BLaER1 treated with 17β-estradiol and CSF1 and Interleukin-3, amounts not matched to agents 10 nM and 100 nM (cell line): ENCODE results near the gene SIM2.
A peak's percentile ranks its signal among the peaks of the same experiment; 100 is the strongest.

Source experiments
- H3K27ac ChIP-seq, 11 experiments: shearing (Covaris generic); formaldehyde crosslinking; 2 replicates each; pipeline ENCODE4 v1.8.1; 2022
- H3K27me3 ChIP-seq, 11 experiments: shearing (Covaris generic); formaldehyde crosslinking; 2 replicates each; pipeline ENCODE4 v1.8.1; 2022
- H3K36me3 ChIP-seq, 11 experiments: shearing (Covaris generic); formaldehyde crosslinking; 2 replicates each; pipeline ENCODE4 v1.8.1; 2022
- H3K4me1 ChIP-seq, 10 experiments: shearing (Covaris generic); formaldehyde crosslinking; 2 replicates each; pipeline ENCODE4 v1.8.1; 2022
- H3K4me2 ChIP-seq, 11 experiments: shearing (Covaris generic); formaldehyde crosslinking; 2 replicates each; pipeline ENCODE4 v1.8.1; 2022
- H3K4me3 ChIP-seq, 10 experiments: shearing (Covaris generic); formaldehyde crosslinking; 2 replicates each; pipeline ENCODE4 v1.8.1; 2022
- H3K9ac ChIP-seq, 11 experiments: shearing (Covaris generic); formaldehyde crosslinking; 2 replicates each; pipeline ENCODE4 v1.8.1; 2022
- H3K9me3 ChIP-seq, 11 experiments: shearing (Covaris generic); formaldehyde crosslinking; replicated peaks in 1 of 11; 2 replicates each; pipeline ENCODE4 v1.8.1; 2022
- H4K20me1 ChIP-seq, 11 experiments: shearing (Covaris generic); formaldehyde crosslinking; 2 replicates each; pipeline ENCODE4 v1.8.1; 2022
- Cebpa-rat ChIP-seq, 11 experiments: shearing (Covaris generic); IDR thresholded peaks; 2 replicates each; pipeline ENCODE4 v1.8.1; 2022

SIM2 gene

GRCh38 chr21:36692114-36692834, 6.6 kb upstream of the SIM2 start:
- H3K4me2 ChIP-seq: no peak overlapping the region
- no peak for TF ChIP-seq Cebpa-rat (IDR thresholded peaks at IDR 0.05)
- H3K9me3 ChIP-seq: peaks cover 73 to 89% (median 80%) of the 10 kb centered on the region in 11 experiments
- no peaks in the 10 kb centered on the region for H3K36me3 ChIP-seq
- no peak overlapping the region for H3K9ac ChIP-seq
- no peak overlapping the region for H3K27ac ChIP-seq
- H3K4me1 ChIP-seq: peaks cover 1 to 4% (median 3%) of the 10 kb centered on the region in 10 experiments; a peak in 9 of 20 replicates
- no peak overlapping the region for H3K4me3 ChIP-seq
- peaks cover 73 to 87% (median 80%) of the 10 kb centered on the region in 11 experiments for H3K27me3 ChIP-seq
- H4K20me1 ChIP-seq: peaks cover 0 to 39% (median 15%) of the 10 kb centered on the region in 11 experiments; a peak in 15 of 22 replicates

DNA sequence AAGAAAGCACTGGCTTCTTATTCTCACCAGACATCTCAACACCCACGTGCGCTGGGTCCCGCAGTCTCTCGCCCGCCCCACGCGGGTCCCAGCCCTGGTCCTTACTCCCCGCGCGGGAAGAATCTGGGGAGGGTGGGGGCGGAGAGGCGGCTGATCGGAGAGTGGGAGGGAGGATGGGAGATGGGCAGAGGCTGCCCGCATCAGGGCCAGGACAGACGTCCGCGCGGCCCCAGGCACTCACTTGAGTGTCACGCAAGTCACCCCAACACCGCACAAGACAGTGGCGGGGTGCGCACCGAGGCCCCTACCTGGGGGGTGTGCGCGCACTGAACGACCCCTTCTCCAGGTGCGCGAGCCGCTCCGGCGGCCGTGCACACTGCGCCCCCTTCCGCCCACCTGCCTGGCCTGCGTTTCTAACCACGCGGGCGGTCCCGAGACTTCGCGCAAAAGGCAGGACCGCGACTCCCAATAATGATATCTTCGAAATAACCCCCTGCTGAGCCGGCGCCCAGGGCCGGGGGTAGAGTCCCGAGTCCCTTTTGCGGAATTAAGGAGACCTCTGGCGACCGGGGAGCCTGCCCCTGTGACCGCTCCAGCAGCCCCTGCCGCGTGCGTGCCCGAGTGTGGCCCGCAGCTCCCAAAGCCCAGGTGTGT, 6.0 kb upstream of the SIM2 start:
- peaks cover 80 to 88% (median 87%) of the 10 kb centered on the region in 11 experiments for H3K27me3 ChIP-seq
- peak overlapping the region in 2 of 10 experiments; percentile 13 to 27; a peak in 2 of 20 replicates for H3K4me3 ChIP-seq
- peaks cover 7 to 10% (median 9%) of the 10 kb centered on the region in 10 experiments; a peak in 13 of 20 replicates for H3K4me1 ChIP-seq
- H3K27ac ChIP-seq: no peak overlapping the region
- H4K20me1 ChIP-seq: peaks cover 0 to 46% (median 21%) of the 10 kb centered on the region in 11 experiments; a peak in 17 of 22 replicates
- no peaks in the 10 kb centered on the region for H3K36me3 ChIP-seq
- H3K4me2 ChIP-seq: no peak overlapping the region
- no peak overlapping the region for H3K9ac ChIP-seq
- H3K9me3 ChIP-seq: peaks cover 67 to 84% (median 74%) of the 10 kb centered on the region in 11 experiments
- no peak for TF ChIP-seq Cebpa-rat (IDR thresholded peaks at IDR 0.05)

GRCh38 chr21:36693489-36694030, 5.4 kb upstream of the SIM2 start:
- no peak overlapping the region for H3K27ac ChIP-seq
- peak overlapping the region in 2 of 10 experiments; percentile 13 to 27; a peak in 2 of 20 replicates for H3K4me3 ChIP-seq
- no peak overlapping the region for H3K9ac ChIP-seq
- H3K36me3 ChIP-seq: no peaks in the 10 kb centered on the region
- H3K4me1 ChIP-seq: peaks cover 13 to 16% (median 15%) of the 10 kb centered on the region in 10 experiments; a peak in 17 of 20 replicates
- H3K27me3 ChIP-seq: peaks cover 86 to 94% (median 93%) of the 10 kb centered on the region in 11 experiments
- H3K9me3 ChIP-seq: peaks cover 61 to 79% (median 68%) of the 10 kb centered on the region in 11 experiments
- peaks cover 0 to 52% (median 27%) of the 10 kb centered on the region in 11 experiments; a peak in 17 of 22 replicates for H4K20me1 ChIP-seq
- no peak for TF ChIP-seq Cebpa-rat (IDR thresholded peaks at IDR 0.05)
- H3K4me2 ChIP-seq: no peak overlapping the region

DNA sequence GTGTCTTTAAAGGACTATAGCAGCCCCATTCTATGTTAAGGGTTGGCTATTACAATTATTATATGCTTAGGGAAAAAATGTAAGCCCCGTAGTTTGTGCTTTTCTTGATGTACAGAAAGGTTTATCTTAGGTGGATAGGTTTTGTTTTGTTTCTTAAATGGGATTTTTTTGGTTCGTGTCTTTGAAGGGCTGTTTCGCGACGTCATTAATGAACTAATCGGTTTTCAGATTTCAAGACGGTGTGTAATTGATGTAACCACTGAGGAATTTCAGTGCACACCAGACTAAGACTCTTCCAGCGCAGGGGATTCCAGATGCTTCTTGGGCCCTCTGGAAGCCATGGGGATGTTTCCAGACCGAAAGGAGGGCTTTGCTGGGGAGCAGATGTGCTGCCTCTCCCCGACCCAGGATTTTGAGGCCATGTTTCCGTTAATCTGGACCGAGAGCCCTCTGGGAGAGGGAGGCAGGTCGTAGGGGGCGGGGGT, 4.8 kb upstream of the SIM2 start:
- no peak overlapping the region for H3K9ac ChIP-seq
- H3K9me3 ChIP-seq: peaks cover 59 to 74% (median 64%) of the 10 kb centered on the region in 11 experiments
- TF ChIP-seq Cebpa-rat (IDR thresholded peaks at IDR 0.05): no peak
- peaks cover 15 to 19% (median 18%) of the 10 kb centered on the region in 10 experiments; a peak in 19 of 20 replicates for H3K4me1 ChIP-seq
- peaks cover 0 to 55% (median 30%) of the 10 kb centered on the region in 11 experiments; a peak in 18 of 22 replicates for H4K20me1 ChIP-seq
- peaks cover 91 to 99% (median 98%) of the 10 kb centered on the region in 11 experiments for H3K27me3 ChIP-seq
- H3K4me2 ChIP-seq: no peak overlapping the region
- no peak overlapping the region; a peak in 2 of 20 replicates for H3K4me3 ChIP-seq
- no peaks in the 10 kb centered on the region for H3K36me3 ChIP-seq
- H3K27ac ChIP-seq: no peak overlapping the region

DNA sequence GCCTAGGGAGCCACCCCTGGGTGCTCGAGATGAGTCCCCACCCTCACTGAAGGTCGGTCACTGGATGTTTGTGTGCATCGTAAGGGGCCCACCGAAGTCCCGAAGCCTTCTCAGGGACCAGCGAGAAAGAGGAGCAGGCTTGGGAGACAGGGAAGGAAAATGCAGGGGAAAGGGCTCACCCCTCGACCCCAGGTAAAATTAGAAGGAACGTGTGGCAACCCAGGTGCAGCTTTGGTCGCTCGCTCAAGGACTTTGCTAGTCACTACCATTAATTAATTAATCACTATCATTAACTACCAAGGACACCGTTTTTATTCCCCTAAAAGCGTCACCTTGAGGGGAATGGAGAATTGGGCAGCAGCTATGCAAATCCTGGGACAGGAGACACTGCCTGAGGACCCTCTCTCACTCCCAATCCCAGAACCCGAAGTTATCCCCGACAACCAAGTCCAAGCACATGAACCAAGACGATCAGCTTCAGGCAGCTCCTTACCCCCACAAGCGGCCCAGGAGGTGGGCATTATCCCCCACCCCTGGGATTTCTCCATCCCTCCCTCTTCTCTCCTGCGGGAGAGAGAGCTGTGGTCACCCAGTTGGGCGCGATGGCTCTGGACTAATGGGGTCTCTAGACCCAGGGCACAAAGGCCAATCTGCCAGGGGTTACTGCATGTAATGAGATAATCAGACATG, 4.2 kb upstream of the SIM2 start:
- H3K4me2 ChIP-seq: no peak overlapping the region
- H3K36me3 ChIP-seq: no peaks in the 10 kb centered on the region
- no peak overlapping the region for H3K27ac ChIP-seq
- H3K4me3 ChIP-seq: no peak overlapping the region
- no peak for TF ChIP-seq Cebpa-rat (IDR thresholded peaks at IDR 0.05)
- no peak overlapping the region for H3K9ac ChIP-seq
- peaks cover 53 to 68% (median 64%) of the 10 kb centered on the region in 11 experiments for H3K9me3 ChIP-seq
- H3K27me3 ChIP-seq: peaks cover 98 to 100% (median 100%) of the 10 kb centered on the region in 11 experiments
- H3K4me1 ChIP-seq: peaks cover 21 to 26% (median 24%) of the 10 kb centered on the region in 10 experiments
- H4K20me1 ChIP-seq: peaks cover 0 to 62% (median 37%) of the 10 kb centered on the region in 11 experiments; a peak in 18 of 22 replicates

GRCh38 chr21:36695283-36695634, 3.7 kb upstream of the SIM2 start:
- TF ChIP-seq Cebpa-rat (IDR thresholded peaks at IDR 0.05): no peak
- H3K9me3 ChIP-seq: peaks cover 53 to 68% (median 60%) of the 10 kb centered on the region in 11 experiments
- H4K20me1 ChIP-seq: peaks cover 0 to 66% (median 42%) of the 10 kb centered on the region in 11 experiments; a peak in 18 of 22 replicates
- peaks cover 99 to 100% (median 100%) of the 10 kb centered on the region in 11 experiments for H3K27me3 ChIP-seq
- H3K4me1 ChIP-seq: peaks cover 22 to 31% (median 29%) of the 10 kb centered on the region in 10 experiments
- H3K27ac ChIP-seq: no peak overlapping the region
- no peak overlapping the region for H3K4me3 ChIP-seq
- H3K36me3 ChIP-seq: no peaks in the 10 kb centered on the region
- H3K9ac ChIP-seq: no peak overlapping the region
- H3K4me2 ChIP-seq: no peak overlapping the region

GRCh38 chr21:36695671-36696389, 3.1 kb upstream of the SIM2 start:
- no peak for TF ChIP-seq Cebpa-rat (IDR thresholded peaks at IDR 0.05)
- peaks cover 99 to 100% (median 100%) of the 10 kb centered on the region in 11 experiments for H3K27me3 ChIP-seq
- no peak overlapping the region for H3K27ac ChIP-seq
- H4K20me1 ChIP-seq: peaks cover 0 to 71% (median 48%) of the 10 kb centered on the region in 11 experiments; a peak in 18 of 22 replicates
- H3K4me3 ChIP-seq: 0 out of 20 replicates have a peak overlapping the region, but pooled peaks of 1 of the 10 experiments have one; percentile 19
- peaks cover 53 to 66% (median 59%) of the 10 kb centered on the region in 11 experiments for H3K9me3 ChIP-seq
- no peaks in the 10 kb centered on the region for H3K36me3 ChIP-seq
- no peak overlapping the region for H3K9ac ChIP-seq
- H3K4me2 ChIP-seq: no peak overlapping the region
- peaks cover 22 to 36% (median 34%) of the 10 kb centered on the region in 10 experiments for H3K4me1 ChIP-seq
